Measurements from ENCODE around the gene PRPF39.

Gene PRPF39

DNA sequence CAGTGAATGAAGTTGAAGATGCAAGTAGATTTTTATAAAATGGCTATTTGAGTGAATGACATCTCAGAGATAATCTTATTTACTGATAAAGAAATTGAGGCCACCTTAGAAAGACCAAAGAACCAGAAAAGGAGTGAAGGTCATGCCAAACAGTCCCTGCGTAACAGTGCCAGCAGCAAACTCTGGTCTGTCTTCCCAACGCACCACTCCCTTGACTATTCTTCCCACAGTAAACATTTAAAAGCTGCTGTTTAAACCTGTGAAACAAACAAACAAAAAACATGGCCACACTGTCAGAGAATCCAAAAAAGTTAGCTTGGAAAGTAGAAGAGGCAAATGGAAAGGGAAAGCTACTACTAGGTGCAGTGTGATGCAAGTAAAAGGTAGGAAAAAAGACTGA is 1.5 kb upstream of the PRPF39 start:
- DNase-seq (no peak), ATAC-seq (no peak)

DNA sequence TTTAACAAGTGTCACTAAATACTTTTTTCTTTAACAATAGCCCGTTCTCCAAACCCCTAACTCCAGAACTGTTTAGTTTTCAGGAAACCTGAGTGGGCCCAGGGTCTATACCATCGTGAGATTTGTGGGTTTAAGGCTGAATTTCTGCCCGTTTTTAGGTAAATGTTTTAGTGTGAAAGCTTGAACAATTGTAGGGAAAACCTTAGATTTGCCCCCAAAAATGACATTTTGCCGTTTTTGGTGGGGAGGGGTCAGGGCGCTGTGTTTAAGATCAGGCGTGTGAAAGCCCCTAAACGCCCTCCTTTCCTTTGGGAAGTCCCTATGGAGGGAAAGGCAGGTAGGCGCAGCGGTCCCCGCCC is 320 bp upstream of the PRPF39 start:
- ATAC-seq (peak; percentile 2), DNase-seq (no peak)

DNA sequence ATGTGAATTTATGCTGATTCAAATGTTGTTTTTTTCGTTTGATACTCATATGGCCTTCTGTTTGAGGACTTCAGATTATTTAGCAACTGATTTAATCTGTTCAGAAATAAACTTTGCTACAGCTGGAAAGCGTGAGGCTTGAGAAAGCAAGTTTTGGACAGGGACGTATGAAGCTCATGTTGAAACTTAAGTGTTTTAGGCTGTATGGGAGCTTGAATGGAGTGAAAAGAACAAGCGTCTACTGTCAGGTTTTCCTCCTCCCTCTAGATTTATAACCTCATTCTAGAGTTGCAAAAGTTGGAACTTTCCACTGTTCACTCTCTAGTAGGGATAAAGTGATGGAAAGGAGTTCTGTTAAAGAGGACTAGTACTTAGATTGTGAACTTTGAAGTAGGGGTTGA is 1.0 kb downstream of the PRPF39 start:
- ATAC-seq = no peak
- no peak for DNase-seq

DNA sequence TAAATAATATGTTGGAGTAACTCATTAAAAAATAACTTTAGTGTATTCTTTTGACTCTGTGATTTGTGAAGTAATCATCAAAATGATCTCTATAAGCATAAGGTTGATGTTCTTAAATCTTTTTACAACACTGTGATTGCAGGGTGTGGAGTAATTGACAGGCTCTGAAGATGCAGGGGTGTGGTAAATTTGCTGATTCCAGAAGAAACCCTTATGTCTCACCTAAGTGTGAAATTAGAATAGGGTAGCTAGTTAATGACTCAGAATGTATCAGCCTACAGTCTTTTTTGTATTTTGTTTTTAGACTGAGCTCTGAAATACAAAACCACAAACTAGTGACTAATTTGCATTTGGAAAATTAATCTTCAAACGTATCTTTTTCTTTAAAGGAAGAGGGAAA is 5.9 kb downstream of the PRPF39 start:
- ATAC-seq (peak; percentile 98), DNase-seq (no peak)

DNA sequence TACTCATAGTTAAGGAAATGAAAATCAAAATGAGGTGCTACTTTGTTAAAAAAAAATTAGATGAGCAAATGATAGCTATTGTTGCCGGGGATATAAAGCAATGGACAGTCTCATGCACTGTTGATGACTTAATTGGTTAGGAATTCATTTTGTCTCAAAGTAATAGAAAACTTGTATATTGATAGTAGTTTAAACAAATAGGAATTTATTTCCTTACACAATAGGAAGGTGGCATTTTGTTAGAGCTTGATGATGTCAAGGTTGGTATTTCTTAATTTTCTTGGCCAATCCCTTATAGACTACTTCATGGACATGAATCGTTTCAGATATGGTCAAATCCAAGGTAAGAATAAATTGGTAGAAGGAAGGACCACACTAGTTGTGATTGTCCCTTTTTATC is 7.8 kb downstream of the PRPF39 start:
- DNase-seq (no peak), ATAC-seq (no peak)

DNA sequence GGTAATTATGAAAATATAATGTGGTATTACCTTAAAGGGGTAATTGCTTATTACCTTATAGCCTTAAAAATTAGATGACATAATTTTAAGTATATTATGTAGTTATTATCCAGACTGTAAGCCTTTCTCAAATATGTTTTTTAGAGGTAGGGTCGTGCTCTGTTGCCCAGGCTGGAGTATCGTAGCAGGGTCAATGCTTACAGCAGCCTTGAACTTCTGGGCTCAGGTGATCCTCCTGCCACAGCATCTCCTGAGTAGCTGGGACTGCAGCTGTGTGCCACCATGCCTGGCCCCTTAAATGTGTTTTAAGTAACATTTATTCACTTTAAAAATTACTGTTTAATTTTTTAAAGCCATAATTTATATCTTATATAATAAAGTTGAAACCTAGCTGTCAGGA is 10.4 kb downstream of the PRPF39 start:
- DNase-seq = no peak
- no peak for ATAC-seq

DNA sequence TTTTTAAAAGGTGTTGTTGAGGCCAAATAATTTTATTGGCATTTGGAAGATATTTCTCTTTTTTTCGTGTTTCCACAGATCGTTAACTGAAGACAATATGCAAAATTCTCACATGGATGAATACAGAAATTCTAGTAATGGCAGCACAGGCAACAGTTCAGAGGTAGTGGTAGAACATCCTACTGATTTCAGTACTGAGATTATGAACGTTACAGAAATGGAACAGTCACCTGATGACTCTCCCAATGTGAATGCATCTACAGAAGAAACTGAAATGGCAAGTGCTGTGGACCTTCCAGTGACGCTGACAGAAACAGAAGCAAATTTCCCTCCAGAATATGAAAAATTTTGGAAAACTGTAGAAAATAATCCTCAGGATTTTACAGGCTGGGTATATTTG is 11.2 kb downstream of the PRPF39 start:
- ATAC-seq (no peak), DNase-seq (no peak)

DNA sequence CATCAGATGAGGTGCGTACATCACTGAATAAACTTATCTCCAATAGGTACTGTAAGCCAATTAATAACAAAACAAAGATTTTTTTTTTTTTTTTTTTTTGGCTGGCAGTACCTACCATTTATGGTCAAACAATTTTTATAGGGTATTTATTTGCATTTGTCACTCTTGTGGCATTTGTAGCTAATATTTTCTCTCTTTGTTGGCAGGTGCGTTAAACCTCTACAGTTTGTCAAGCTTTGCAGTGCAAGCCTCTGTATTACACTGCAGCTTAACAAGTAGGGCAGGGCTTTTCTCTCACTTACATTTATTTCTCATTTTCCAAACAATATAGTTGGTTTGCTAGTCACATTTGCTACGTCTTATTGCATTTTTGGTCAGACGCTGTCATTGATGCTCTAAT is 12.3 kb downstream of the PRPF39 start:
- ATAC-seq (no peak), DNase-seq (no peak)

DNA sequence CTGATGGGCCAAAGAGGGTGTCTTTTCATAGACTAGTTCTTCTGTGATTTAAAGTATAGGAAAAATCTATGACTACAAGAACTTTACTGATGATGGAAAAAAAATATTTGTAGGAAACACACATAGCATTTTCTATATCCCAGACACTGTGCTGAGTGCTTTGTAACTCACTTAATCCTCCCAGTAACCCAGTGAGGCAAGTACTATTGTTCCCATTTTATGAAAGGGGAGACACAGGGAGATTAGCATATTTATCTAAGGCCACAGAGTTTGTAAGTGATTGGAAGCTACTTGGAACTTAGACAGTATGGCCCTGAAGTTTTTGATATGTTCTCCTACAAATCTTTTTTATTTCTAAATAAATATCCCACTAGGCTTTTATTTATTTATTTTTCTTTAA is 19.9 kb downstream of the PRPF39 start:
- DNase-seq = no peak
- ATAC-seq = no peak

DNA sequence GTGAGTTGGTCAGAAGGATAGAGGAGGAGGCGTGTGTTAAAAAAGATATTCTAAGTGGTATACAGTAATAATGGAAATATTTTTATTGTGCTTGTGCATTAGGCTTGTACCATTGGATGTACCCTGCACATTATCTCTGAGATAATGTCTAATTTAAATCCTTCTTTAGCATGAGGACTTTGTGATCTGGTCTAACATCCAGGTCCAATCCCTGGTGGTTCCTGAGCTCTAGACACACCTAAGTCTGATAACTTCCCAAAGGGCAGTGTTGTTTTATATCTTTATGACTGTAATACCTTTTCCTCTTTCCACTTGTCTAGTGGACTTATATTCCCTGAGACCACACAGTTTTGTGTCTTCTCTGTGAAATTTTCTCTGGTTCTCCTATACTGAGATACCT is 20.6 kb downstream of the PRPF39 start:
- DNase-seq (no peak), ATAC-seq (no peak)

DNA sequence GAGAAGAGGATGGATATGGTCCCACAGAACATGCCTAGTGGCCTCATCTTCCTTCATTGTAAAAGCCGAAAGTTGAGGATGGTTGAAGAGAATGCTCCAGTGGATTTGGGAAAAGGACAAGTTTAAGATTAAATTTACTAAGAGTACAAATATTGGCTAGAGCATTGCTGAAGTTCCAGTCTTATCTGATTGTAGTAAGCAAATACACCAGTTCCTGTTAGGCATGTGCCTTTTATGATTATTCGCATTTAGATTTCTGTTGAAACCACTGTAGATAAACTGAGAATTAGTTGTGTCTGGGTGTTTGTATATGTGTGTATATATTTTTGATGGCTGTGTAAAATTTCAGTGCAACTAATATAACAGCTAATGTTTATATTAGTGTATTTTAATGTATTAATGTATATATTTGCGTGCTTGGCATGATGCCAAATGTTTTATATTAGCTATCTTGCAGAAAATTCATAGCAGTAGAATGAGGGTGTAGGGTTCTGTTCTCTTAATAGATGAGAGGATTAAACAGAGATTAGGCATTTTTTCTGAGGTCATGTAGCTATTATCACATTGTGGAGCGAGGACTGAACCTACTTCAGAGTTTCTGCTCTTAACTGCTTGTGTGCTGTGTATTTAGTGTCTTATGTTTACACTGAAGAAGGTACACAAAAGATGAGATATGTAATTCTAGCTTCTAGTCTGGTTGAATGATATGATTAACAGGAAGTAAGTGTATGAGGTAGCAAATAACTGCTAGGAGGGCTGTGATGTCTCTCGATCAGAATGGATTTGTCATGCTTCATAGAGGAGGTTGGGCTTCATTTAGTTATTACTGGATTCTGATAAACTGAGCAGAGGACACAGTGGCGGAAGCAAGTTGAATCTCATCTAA is 29.2 kb downstream of the PRPF39 start:
- ATAC-seq (peak; percentile 36), DNase-seq (no peak)

DNA sequence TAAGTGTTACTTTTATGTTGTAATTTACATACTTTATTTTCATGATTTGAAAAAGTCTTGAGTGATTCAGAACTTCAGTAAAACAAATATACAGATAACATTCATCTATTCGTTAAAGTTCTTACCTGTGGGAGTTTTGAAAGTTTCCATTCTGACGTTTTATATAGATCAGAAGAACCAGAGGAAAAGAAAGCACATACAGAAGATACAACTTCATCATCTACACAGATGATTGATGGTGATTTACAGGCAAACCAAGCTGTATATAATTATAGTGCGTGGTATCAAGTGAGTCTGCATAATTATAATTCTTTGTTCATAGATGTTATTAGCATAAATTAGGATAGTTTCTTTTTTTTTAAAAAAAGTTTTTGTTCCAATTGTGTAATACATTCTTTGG is 30.4 kb downstream of the PRPF39 start:
- no peak for DNase-seq
- ATAC-seq = peak; percentile 72

DNA sequence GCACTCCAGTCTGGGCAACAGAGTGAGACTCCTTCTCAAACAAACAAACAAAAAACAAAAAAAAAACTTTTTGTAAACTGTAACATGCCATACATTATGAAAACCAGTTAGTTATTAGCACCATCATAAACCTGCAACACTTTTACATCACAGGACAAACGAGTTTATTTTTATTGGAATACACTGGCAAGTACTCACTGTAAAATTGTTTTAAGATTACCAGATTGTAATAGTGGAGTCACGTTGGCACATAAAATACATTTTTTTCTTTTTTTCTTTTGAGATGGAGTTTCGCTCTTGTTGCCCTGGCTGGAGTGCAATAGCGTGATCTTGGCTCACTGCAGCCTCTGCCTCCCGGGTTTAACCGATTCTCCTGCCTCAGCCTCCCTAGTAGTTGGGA is 34.7 kb downstream of the PRPF39 start:
- no peak for DNase-seq
- no peak for ATAC-seq

DNA sequence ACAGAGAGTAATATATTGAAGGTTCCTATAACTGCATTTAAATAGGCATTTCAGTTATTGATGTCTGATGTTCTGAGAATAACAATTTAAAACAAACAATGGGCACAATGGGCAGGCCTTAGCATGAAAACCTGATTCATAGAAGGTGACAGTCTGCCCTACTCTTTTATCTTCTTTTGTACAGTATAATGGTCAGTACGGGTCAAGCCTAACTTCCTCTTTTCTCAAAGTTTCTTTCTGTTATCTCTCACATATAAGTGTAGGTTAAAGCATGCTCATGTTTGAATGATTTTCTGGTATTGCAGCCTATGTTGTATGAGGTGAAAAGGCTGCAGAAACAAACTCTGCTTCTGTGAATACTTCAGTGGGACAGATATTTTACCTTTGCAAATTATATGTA is 36.2 kb downstream of the PRPF39 start:
- ATAC-seq (no peak), DNase-seq (no peak)

DNA sequence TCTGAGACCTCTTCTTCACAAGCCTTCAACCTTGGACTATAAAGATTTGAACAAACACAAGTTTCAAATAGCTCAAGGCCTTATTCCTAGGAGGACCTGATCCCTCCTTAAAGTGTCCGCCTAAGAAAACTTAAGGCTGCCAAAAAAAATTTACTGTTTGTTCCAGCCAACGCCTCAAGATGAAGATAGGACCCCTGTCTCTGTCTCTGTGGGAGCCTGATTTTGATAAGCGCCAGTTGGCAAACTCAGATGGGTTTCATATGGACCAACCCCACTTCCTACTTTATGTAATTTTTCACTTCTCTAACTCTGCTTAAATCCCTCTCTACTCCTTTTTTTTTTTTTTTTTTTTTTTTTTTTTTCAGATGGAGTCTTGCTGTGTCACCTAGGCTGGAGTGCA is 39.4 kb downstream of the PRPF39 start:
- ATAC-seq = no peak
- DNase-seq = no peak

DNA sequence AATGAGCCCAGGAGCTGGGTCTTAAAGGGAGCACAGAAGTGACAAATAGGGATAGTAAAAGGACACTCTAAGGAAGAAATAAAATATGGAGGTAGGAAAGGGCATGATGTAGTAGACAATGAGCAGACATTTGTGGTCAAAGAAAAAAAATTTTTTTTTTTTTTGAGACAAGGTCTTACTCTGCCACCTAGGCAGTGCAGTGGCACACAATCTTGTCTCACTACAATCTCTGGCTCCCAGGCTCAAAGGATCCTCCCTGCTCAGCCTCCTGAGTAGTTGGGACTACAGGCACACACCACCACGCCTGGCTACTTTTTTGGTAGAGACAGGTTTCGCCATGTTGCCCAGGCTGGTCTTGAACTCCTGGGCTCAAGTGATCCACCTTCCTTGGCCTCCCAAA is 41.8 kb downstream of the PRPF39 start:
- ATAC-seq = no peak
- no peak for DNase-seq

DNA sequence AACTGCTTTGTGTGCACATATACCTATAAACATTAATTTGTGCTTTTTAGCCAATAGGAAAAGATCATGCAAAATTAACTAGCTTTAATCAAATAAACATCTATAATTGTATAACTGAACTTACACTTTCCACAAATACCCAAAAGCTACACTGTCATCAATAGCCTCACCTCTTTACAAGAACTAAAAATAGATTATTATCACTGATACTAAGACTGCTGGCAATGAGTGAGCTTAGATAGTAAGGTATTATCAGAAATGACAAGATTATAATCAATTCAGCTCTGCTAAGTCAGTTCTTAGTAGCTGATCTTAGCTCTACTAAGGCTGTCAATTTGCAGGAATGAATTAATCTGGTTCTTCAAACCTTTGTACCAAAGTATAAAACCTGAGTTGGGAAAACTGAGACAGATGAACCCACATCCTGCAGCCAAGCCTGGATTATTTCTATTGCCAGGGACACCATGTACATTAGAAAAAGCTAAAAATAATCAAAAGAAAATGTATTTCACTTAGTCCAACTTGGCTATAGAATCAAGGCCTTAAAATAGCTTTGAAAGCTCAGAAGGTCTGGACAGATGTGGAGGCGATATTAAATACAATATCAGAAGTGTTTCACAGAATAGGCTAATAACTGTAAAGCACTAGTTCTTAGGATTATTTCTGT is 45.2 kb downstream of the PRPF39 start:
- DNase-seq = no peak
- ATAC-seq = no peak

DNA sequence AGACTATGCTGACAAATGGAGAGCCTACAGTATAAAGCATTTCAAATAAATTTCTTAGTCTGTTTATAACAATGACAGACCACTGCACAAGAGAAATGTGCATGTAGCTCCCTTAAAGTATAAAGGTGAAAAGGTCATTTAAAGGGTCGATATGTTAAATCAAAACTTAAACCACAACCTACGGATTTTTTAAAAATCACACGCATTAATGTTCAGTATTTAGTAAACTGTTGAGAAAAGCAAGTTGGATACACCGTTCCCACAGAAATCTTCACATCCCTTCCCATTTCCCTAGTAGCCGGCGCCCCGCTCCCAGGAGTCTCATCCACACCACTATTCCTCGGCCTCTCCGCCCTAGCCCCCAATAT is 49.8 kb downstream of the PRPF39 start:
- no peak for ATAC-seq

DNA sequence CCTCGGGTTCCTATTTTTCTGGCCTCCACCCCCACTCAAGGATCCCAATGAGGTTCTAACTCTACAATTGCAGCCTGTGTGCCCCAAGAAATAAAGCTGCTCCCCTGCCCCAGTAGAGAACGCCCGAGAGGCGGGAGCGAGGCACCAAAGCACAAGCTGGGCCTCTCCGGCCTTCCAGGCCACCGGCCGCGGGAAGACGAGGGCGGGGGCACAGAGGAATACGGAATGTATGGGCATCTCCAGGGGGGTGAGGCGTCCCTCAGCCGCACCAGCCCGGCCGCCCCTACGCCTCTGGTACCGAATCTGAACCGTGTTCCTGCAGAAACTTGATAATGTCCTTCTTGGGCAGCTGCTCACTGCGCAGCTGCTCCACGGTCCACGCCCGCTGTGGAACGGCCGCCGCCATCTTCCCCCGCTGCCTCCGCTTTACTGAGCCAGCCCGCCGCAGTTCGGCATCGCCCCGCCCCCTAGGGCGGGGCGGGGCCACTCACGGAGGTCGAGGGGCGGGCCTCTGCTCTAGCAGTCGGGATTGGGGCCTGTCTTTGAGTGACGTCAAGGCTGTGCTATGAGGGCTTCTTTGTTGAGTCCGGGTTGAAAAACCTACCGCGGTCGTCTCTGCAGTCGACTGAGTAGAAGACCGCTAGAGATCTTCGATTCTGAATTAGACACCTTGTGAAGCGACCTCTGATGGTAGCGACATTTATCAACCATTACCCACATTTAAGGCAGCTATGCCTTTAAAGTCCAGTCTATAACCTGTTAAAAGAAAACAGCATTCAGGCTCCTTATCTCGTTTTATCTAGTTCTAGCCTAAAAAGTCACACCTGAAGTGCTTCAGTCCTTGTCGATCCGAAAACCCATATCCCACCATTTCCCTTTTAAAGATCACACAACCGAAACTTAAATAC is 50.4 kb downstream of the PRPF39 start, which contains the start of gene FKBP3:
Gene FKBP3 (minus strand): TSS at position 431 of the 908 bp plus-strand sequence. CDS start 25 bp downstream, at position 406.
- peak; percentile 96 for ATAC-seq
- DNase-seq = peak; percentile 94

More for the DNA sequence above, 49.8 kb downstream of the PRPF39 start:
- no peak for DNase-seq

DNA sequence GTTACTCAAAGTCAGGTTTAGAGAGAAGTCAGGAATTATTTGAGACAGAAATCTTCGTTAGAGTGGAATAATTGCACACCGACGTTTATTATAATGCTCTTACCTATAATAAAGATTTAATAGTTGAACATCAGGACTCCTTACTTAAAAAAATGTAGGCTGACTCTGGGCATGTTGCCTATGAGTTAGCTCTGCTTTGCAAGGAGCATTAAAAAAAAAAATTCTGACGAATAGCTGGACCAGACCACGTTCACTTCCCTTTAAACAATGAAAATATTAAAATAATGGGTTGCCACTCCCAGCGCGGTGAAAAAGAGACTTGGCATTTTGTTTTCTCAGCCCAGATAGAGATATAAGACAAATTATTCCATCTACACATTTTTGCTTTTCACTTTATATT is 51.2 kb downstream of the PRPF39 start:
- ATAC-seq (no peak), DNase-seq (no peak)

DNA sequence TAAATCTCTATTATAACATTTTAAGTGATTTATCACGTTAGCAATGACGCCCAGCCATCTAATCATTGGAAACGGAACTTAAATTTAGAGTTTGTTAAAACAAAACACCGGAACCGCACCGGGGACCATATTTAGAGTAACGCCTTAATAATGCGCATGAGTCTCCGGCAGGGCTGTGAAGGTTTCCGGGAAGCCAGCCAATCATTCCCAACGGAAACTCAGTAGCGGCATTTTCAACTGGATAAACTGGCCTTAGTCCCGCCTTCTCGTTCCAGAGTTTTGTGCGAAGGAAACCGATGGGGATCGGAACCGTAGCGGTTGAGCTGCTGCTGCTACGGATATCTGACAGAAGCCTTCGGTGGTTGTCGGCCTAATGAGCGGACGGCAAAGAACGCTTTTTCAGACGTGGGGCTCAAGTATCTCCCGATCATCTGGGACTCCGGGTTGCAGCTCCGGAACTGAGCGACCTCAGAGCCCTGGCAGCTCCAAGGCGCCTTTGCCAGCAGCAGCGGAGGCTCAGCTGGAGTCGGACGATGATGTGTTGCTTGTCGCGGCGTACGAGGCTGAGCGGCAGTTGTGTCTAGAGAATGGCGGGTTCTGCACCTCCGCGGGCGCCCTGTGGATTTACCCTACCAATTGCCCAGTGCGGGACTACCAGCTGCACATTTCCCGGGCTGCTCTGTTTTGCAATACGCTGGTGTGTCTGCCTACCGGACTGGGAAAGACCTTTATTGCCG is 51.9 kb downstream of the PRPF39 start, which contains the start of gene FANCM:
Gene FANCM (plus strand): TSS at position 272 of the 737 bp plus-strand sequence. CDS start 102 bp downstream, at position 374.
- peak; percentile 61 for ATAC-seq
- DNase-seq = peak; percentile 80

DNA sequence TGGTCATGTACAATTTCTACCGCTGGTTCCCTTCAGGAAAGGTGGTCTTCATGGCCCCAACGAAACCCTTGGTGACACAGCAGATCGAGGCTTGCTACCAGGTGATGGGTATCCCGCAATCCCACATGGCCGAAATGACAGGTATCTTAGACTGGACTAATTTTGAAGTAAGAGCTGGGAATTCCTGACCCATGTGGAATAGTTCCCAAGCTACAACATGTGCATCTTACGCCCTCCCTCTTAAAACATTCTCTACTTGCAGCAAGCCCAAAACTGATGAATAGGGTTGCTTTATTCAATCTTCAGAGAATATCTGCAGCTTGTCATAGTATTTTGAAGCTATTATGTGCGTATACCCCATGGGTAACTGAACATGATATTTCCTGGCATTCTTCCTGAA is 52.5 kb downstream of the PRPF39 start:
- ATAC-seq = no peak
- DNase-seq = no peak

Measured in stimulated activated naive CD8-positive, alpha-beta T cell treated with anti-CD3 and anti-CD28 coated beads, Interleukin-15, Interleukin-2, amounts not matched to agents 100 U/mL and 50 U/mL, for 24 hours (primary cell).